Measurements from ENCODE around the gene GDE1. TPM values are rescaled to one million over a fixed set of nuclear protein-coding genes. Genes with fewer than 3 reads are reported as not detected.

Gene GDE1
- polyA plus RNA-seq, 3 donors, result 30.6 to 75.5 (median 71.7) TPM

DNA sequence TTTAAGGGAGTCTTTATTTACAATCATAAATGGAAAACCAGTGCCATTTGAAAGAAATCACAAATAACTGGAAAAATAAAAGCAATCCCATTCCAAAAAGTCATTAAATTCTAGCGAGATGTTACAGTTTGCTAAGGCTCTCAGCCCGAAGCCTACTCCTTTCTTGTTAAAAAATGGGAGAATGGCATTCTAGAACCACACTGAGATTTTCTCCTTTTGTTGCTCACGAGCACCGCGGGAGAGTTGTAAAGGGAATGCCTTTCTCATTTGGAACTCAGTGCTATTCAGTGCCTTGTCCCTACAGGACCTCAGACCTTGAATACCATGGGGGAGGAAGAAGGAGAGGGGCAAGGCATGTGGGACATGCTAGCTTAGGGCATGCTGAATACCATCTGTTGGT, 36.3 kb downstream of the GDE1 start:
- Mint-ChIP-seq H3K27ac (peak overlapping the region in 1 of 7 donors; percentile 23), H3K9me3 (peaks cover 0 to under 1% (median 0%) of the 10 kb centered on the region in 7 donors), H3K27me3 (ENCODE audit: low read depth in 3 of 3) (peaks cover 0 to 8% (median 4%) of the 10 kb centered on the region in 3 donors), H3K4me3 (no peak overlapping the region), H3K36me3 (no peaks in the 10 kb centered on the region), H3K4me1 (peaks cover 9% of the 10 kb centered on the region)
- Histone ChIP-seq H2AFZ (ENCODE audit: insufficient read depth, low read depth, low read length, poor library complexity, severe bottlenecking) (no peak overlapping the region), H3K9ac (ENCODE audit: insufficient read depth, low read length, poor library complexity, severe bottlenecking) (no peak overlapping the region), H3K4me1 (ENCODE audit: control insufficient read depth in 1 of 2, insufficient read depth in 2 of 2, low read length in 2 of 2) (no peaks in the 10 kb centered on the region), H3K36me3 (replicated peaks in 1 of 2; ENCODE audit: control insufficient read depth in 1 of 2, insufficient read depth in 2 of 2, low read length in 2 of 2) (no peaks in the 10 kb centered on the region), H4K20me1 (ENCODE audit: insufficient read depth, low read length) (no peaks in the 10 kb centered on the region), H3K4me3 (replicated peaks in 1 of 3; ENCODE audit: low read depth in 2 of 3, low read length in 3 of 3) (no peak overlapping the region), H3K4me2 (replicated peaks; ENCODE audit: extremely low read depth, low read length, poor library complexity, severe bottlenecking) (no peak overlapping the region), H3K27me3 (ENCODE audit: control insufficient read depth in 2 of 2, insufficient read depth in 2 of 2, low read length in 2 of 2) (no peaks in the 10 kb centered on the region), H3K79me2 (ENCODE audit: insufficient read depth, low read length) (no peaks in the 10 kb centered on the region), H3K9me3 (replicated peaks in 1 of 2; ENCODE audit: control insufficient read depth in 1 of 2, insufficient read depth in 1 of 2, low read length in 2 of 2) (no peaks in the 10 kb centered on the region), H3K27ac (ENCODE audit: low read depth in 1 of 2, low read length in 2 of 2) (no peak overlapping the region)
- WGBS (ENCODE audit: insufficient coverage), result 80% methylated on average over 1 of the region's 5 CpGs
- DNase-seq, result no peak
- no peak for TF ChIP-seq CTCF (IDR thresholded peaks at IDR 0.05)
- intact Hi-C loops (cut with micrococcal nuclease), result no loop called here

- DNase-seq, result no peak
- H3K27me3 ChIP-seq (ENCODE audit: control insufficient read depth in 2 of 2, insufficient read depth in 2 of 2, low read length in 2 of 2), result no peaks in the 10 kb centered on the region
- Mint-ChIP-seq H3K4me1 (peaks cover 9% of the 10 kb centered on the region), H3K36me3 (no peaks in the 10 kb centered on the region), H3K9me3 (no peaks in the 10 kb centered on the region), H3K4me3 (no peak overlapping the region), H3K27me3 (ENCODE audit: low read depth in 3 of 3) (peaks cover 0 to 11% (median 6%) of the 10 kb centered on the region in 3 donors), H3K27ac (no peak overlapping the region)
- no peak overlapping the region for H3K27ac ChIP-seq (ENCODE audit: low read depth in 1 of 2, low read length in 2 of 2)
- 100% methylated on average over 1 of the region's 3 CpGs for WGBS (ENCODE audit: insufficient coverage)
- H3K4me1 ChIP-seq (ENCODE audit: control insufficient read depth in 1 of 2, insufficient read depth in 2 of 2, low read length in 2 of 2), result no peaks in the 10 kb centered on the region
- no peak overlapping the region for H3K4me2 ChIP-seq (replicated peaks; ENCODE audit: extremely low read depth, low read length, poor library complexity, severe bottlenecking)
- no peak for TF ChIP-seq CTCF (IDR thresholded peaks at IDR 0.05)
- H3K9me3 ChIP-seq (replicated peaks in 1 of 2; ENCODE audit: control insufficient read depth in 1 of 2, insufficient read depth in 1 of 2, low read length in 2 of 2), result no peaks in the 10 kb centered on the region
- intact Hi-C loops (cut with micrococcal nuclease), result no loop called here
- H3K4me3 ChIP-seq (replicated peaks in 1 of 3; ENCODE audit: low read depth in 2 of 3, low read length in 3 of 3), result no peak overlapping the region
- no peaks in the 10 kb centered on the region for H3K36me3 ChIP-seq (replicated peaks in 1 of 2; ENCODE audit: control insufficient read depth in 1 of 2, insufficient read depth in 2 of 2, low read length in 2 of 2)
- no peak overlapping the region for H2AFZ ChIP-seq (ENCODE audit: insufficient read depth, low read depth, low read length, poor library complexity, severe bottlenecking)
- H4K20me1 ChIP-seq (ENCODE audit: insufficient read depth, low read length), result no peaks in the 10 kb centered on the region
- H3K79me2 ChIP-seq (ENCODE audit: insufficient read depth, low read length), result no peaks in the 10 kb centered on the region
- H3K9ac ChIP-seq (ENCODE audit: insufficient read depth, low read length, poor library complexity, severe bottlenecking), result no peak overlapping the region
Observed at GRCh38 chr16:19484096-19484495, 37.8 kb downstream of the GDE1 start.
